Breast epithelium (tissue), 3 donors: ENCODE measurements around the gene DBH.

Experiments used
- CTCF ChIP-seq, 3 donors: fragments of 450-650 bp; IDR thresholded peaks; one replicate each; pipeline ENCODE4 v1.5.1; 2016 to 2017; ENCODE audit warnings: antibody characterized with exemption in 3 of 3, mild to moderate bottlenecking in 3 of 3, moderate library complexity in 3 of 3
- POLR2A ChIP-seq: fragments of 450-650 bp; IDR thresholded peaks from one replicate; pipeline ENCODE4 v1.6.1; 2016; ENCODE audit warnings: antibody characterized with exemption, mild to moderate bottlenecking, moderate library complexity
- POLR2AphosphoS5 ChIP-seq, 3 donors: sonication (generic); formaldehyde crosslinking; IDR thresholded peaks; one replicate each; pipeline ENCODE4 v1.6.1; 2017; ENCODE audit warnings: antibody characterized with exemption in 3 of 3

- no peak for TF ChIP-seq CTCF (IDR thresholded peaks at IDR 0.05)
- no peak for TF ChIP-seq POLR2A
- no peak for TF ChIP-seq POLR2AphosphoS5 (IDR thresholded peaks at IDR 0.05)
Observed at GRCh38 chr9:133654736-133655657, 18.8 kb downstream of the DBH start.
